GM19035 (cell line): ENCODE data around the gene APBB1.
A peak's percentile ranks its signal among the peaks of the same experiment; 100 is the strongest.

Experiments
- ATAC-seq: cut with Tn5 transposase; IDR thresholded peaks from one replicate; pipeline ENCODE4 v1.9.1; 2021; ENCODE audit not compliant: unreplicated experiment

The APBB1 gene

DNA sequence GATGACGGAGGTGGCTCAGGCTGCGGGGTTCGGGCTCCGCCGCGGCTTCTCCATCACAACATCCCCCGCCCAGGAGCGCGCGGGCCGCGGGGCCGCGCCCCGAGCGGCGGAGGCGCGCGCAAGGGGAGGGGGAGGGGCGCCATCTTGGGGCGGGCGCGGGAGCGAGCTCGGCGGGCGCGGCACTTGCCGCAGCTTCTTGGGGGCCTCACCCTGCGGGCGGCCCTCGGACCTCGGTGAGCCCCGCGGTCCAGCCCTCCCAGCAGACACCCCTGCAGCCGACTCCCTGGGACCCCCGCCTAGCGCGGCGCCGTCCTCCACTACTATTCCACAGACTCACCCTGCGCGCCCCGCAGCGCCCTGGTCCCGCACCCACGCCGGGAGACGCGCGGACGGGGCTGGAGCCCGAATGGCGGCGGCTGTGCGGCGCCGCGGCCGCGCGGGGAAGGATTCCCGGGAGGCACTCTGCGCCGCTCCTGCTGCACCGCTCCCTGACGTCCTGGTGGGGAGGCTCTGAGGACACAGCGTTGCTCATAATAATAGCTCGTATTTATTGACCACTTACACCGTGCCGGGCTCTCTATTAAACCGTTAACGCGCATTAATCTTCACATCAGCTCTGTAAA, at the start of gene APBB1:
TSS of gene APBB1 (minus strand) at position 86 of the 623 bp plus-strand sequence. CDS start 7,747 bp downstream, outside the sequence.
- ATAC-seq: peak; percentile 68

DNA sequence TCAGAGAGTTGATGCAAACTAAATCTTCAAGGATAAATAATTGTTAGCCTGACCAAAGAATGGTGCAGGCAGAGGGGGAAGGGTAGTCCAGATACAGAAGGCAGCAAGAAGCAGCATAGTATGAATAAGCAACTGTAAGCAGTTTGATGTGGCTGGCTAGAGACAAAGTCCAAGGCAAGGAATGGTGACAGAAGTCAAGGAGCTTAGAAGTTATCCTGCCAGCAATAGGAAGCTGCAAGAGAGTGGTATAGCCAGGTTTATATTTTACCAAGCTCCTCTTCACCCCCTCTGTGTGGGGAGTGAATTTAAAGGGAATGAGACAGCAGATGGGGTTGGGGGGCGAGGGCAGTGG, 40.2 kb upstream of the APBB1 start:
- ATAC-seq: no peak

DNA sequence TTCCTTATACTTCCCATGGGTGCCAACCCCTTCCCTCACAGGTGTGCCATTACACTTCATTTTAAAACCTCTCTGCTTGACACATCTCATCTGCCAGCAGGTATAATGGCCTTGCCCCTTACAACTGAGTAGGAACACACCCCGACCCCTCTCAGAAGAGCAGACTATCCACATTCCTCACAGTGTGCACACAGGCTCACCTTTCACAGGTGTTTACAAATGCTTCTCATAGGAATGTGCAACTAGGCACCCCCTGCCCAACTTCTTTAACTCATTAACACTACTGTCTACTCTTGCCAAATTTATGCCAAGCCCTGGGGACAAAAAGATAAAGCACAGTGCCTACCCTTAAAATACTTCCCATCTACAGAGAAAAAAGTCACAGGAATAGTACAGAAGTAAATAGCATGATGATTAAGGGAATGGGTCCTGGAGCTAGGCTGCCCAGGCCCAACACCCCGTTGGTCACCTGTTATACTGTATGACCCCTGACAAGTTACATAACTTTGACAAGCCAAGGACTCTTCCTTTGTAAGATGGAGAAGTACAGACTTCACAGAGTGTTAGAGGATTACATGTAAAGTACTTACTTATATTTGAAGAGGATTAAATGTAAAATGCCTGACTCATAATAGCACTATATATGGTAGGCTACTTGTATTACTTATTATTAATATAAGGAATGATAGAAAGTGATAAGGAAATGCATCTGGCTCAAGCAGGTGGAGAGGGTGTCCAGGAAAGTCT, 39.6 kb upstream of the APBB1 start:
- ATAC-seq: no peak

DNA sequence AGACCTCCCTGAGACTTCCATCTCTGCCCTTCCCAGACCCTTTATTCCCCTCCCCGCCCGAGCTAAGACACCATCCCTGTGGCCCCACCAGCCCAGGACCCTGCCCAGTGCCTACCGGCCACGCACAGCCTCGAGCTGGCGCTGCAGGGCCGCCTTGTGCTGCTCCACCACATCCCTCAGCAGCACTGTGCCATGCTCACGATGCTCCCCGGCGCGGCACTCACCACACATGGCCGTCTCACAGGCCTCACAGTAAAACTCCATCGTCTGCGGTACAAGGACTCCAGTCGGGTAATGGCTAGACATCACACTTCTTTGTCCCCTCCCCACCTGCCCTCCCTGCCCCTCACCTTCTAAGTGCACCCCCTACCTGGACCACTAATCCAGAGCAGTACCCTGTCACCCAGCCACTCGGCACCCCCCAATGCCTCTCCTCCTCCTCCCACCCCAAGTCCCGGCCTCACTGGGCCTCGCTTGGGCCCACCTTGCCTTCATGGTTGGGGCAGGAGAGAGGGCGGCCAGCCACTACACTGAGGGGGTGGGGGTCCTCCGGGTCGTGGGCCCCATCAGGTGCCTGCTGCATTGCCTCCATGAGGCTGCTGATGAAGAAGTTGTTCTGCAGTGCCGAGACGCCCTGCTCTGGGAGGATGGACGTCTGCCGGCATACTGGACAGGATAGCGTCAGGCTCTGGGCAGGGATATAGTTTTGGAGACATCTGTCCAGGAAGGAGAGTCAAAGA, 38.9 kb upstream of the APBB1 start:
- ATAC-seq: no peak

DNA sequence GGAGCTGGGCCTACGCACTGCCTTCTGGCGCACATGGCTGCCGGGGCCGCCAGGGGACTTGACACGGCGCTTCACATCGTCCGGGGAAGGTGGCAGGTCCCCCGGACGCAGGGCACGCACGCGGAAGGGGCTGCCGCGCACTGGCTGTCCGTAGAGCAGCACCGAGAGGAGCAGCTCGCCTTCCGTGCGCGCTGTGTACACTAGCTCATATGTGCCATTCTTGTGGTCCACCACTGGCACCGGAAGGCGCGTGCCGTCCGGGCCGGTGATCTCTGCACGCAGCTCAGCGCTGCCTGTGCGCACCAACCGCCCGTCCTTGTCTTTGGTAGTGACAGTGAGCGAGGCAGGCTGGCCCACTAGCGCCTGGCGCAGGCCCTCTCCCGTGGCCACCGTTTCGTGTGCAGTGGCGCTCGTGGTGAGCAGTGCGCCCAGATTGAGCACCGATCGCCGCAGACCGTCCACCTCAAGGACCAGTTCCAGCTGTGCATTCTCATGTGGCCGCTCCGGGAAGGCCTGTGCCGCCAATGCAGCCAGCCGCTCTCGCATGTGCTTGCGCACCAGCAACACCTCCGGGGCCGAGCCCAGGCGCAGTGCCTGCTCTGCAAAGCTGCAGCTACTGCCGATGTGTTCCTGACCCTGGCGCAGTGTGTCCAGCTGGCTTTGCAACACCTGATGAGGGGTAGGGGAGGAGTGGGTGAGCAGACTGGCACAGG, 37.6 kb upstream of the APBB1 start:
- no peak for ATAC-seq

DNA sequence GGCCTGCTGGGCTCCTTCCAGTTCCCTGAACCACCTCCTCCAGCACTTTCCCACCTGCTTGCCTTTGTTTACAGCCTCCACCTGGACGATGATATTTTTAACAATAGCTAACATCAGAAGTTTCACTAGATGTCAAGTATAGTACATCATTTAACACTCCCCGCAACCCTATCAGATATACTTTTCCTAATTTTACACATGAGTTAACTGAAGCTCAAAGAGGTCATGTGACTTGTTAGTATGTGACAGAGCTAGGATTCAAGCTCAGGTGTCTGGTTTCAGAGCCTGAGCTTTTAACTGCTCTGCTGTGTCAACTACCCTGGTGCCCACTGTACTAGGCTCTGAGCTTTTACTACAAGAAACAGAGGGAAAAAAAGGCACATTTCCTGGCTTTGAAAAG, 36.2 kb upstream of the APBB1 start:
- ATAC-seq: no peak

DNA sequence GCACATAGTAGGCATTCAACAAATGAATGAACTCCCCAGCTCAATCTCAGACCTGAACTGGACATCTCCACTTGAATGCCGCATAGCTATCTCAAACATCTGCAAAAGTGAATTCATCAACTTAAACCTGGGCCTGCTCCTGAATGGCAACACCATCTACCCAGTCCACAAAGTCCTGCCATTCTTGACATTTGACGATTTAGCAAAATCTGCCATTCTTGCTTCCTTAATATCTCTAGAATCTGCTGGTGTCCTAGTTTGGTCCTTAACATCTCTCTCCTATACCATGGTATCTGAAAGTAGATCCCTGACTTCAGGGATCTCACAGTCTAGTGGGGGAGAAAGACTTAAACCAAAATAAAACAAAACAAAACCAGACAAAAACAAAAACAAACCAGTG, 34.3 kb upstream of the APBB1 start:
- ATAC-seq: no peak

DNA sequence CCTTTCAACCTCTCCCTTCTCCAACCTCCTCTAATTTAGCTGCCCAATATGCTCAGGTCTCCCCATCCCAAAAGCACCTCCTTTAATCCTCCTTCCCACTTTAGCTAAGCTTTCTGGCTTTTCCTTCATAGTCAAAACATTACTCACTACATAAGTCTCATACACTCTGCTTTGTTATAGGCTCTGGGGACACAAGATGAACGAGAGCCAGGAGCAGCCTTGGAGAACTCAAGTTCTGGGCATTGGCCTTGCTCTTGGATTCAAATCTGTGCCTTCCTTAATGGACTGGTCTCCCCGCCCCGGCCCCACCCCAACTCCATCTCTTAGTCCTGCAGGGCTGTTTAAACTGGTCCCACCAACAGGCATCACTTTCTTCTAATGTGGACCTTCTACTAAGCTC, 33.3 kb upstream of the APBB1 start:
- ATAC-seq: no peak

DNA sequence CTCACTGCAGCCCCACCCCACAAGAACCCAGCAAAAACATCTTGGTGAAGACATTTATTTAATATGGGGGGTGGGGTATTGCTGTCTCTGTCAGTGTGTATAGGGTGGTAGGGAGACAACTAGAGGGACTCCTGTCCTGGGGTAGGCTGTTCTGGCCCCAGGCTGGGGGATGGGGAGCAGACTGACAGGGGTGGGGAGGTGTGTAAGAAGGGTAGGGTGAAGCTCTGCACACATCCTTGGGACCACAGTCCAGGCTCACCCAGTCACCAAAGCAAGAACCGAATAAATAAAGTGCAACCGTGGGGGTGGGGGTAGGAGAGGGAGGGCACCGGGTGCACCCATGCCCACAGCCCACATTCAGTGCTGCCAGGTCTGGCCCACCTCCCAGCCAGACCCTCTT, 29.7 kb upstream of the APBB1 start:
- ATAC-seq: no peak

DNA sequence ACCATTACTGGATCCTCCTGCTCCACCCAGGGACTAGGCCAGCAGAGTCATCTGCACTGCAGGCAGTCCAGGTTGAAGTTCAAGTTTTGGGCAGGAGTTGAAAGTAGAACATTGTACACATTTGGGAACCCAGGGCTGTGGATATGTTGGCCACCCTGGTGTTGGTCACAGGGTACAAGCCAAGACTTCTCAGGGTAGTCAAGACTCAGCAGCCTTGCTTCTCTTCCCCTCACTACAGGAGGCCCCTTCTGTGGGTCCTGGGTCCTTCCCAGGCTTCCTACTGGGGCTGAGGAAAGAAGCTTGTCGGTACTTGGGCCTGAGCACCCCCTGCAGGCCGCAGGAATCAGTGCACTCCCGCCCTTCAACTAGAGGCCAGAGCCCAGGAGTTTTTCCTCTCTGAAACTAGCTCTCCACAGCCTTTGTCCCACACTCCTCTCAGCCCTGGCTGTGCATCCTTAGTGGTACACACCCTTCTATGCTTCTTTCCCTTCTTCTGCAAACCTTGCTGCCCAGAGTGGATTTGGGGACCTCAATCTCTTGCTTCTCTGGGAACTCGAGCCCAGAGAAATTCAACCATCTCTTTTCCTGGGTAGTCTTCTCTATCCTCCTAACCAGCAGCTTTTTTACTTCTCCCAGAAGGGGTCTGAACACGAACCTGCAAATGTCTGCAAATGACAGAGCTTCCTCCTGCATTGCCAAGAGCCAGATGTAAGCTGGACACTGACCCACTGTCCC, 24.5 kb upstream of the APBB1 start:
- peak; percentile 77 for ATAC-seq

DNA sequence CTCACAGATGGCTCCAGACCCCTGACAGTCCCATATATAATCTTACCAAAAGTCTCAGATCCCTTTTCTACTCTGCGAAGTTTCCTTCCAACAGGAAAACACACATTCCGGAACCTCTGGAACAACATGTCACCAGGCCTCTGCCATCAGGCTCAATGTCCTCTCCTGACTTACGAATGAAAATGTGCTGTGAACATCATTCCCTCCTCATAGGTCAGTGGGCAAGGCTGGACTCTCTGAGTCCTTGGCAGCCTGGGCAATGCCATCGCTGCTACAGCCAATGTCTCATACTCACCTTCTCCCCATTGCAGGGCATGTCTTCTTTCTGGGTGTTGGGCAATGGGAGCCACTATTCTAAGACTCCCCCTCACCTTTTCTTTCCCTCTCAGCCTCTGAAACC, 23.5 kb upstream of the APBB1 start:
- ATAC-seq: no peak

DNA sequence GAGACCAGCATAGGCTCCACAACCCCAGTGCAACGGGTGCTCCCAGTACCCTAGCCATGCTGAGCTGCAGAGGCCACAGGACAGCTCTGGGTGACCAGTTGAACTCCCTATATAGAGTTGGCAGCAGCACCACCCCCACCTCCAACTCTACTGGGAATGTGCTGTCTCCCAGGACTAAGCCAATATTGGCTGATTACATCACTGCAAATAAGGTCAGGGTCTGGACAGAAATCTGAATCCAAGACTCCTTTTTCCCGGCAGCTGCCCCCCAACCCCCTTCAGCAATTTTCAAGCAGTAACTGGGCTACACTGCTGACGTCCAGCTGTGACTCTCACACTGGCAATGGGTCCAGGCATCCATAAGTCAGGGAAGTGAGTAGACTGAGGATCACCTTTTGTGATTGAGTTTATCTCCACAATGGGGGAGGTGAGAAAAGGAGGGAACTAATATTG, 22.0 kb upstream of the APBB1 start, which contains the start of gene HPX:
TSS of gene HPX (minus strand) at position 82 of the 453 bp plus-strand sequence. CDS start at position 58, 24 bp downstream.
- ATAC-seq: no peak

DNA sequence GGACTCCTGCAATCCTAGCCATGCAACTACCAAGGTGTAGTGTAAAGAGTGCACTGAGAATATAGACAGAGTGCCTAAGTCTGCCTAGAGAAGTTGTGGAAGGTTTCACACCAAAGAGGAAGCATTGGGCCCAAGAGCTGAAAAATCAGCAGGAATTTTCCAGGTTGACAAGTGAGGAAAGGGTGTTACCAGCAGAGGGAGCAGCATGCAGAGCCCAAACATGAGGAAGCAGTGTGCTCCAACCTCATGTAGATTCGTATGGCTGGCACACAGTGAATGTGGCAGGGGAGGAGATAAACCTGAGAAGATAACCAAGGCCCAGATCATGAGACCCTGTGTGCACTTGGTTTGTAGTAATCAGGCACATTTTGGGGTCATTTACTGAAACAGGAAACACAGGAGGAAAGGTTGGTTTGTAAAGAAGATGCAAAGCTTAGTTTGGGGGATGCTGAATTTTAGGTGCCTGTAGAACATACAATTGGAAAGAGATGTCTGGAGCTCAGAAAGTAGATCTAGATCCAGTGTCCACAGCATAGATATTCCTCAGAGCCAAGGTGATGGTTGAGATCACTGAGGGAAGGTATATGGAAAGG, 20.2 kb upstream of the APBB1 start:
- ATAC-seq: no peak

DNA sequence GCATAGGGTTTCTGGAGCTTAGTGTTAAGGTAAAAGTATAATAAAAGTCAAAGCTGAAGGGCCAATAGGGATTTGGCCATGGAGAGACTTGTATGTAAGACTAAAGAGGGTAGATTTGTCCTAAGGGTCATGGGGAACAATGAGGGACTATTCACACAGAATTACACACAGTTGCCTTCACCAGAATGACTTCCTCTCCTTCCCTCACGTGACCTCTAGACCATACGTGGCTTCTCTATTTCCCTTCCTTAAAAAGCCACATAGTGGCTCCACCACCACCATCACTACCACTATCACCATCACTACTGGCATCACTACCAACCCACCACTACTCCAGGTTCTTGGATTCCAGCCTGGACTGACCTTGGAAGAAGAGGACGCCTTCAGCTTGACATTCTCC, 19.1 kb upstream of the APBB1 start:
- no peak for ATAC-seq

DNA sequence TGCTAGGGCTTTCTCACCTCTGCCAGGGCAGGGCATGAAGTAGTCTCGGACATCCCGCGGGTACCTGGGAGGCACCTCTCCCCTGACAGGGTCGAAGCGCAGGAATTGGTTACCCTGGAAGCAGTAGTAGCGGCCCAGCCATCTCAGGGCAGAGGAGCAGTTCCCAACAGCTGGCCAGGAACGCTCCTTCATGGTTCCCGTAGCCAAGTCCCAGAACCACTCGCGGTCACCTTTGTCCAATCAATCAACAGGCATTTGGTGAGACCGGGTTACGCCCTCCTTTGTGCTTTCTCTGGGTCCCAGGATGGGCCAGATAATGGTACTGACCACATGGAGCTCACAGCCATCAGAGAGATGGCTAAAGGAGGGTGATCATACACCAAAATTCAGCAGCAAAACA, 18.5 kb upstream of the APBB1 start:
- ATAC-seq: no peak

DNA sequence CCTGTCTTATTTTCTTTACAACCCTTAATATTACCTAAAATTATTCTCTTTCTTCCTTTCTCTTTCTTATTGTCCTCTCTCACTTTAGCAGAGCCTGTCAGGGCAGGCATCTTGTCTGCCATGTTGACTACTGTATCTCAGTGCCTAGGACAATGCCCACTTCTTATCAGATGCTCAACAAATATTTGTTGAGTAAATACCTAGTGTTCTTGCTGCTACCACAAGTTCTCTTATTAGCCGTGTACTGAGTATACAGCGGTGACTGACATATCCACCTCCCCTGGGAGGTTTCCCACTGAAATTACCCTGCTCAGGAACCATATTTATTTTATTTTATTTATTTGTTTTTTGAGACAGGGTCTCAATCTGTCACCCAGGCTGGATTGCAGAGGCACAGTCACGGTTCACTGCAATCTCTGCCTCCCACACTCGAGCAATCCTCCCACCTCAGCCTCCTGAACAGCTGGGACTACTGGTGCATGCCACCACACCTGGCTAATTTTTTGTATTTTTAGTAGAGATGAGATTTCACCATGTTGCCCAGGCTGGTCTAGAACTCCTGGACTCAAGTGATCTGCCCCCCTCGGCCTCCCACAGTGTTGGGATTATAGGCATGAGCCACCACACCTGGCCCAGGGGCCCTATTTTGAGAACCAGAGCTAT, 15.2 kb upstream of the APBB1 start:
- ATAC-seq: no peak

DNA sequence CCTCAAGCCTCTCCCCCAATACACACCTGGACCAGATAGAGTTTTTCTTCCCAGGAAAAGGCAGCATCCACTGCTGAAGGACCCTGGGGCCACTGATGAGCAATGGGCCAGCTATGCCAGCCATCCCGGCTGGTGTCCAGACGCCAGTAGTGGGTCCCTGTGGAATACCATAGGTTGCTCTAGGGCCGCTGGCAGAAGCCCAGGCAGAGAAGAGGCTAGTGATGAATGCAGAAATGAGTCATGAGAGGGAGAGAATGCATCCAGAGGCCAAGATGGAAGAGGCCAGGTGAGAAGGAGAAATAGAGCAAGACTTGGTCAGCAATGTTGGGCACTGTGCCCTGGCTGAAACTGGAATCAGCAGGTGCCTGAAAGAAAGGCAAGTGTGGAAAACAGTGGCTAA, 13.0 kb upstream of the APBB1 start:
- no peak for ATAC-seq

DNA sequence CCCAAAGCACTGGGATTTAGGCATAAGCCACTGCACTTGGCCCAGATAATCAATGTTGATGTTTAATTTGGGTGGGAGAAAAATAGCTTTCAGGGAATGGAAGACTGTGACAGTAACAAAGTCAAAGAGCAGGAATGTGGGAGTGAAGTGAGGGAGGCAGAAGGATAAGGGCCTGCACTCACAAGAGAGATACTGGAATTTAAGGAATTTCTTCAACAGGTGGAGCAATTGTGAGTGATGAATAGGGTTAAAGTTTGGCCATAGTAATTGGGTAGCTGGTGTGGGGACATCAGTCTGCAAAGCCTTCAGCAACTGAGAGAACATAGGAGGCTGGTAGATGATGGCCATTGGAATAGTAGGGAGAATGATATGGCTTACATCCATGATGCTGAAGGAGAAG, 8.6 kb upstream of the APBB1 start:
- ATAC-seq: no peak

DNA sequence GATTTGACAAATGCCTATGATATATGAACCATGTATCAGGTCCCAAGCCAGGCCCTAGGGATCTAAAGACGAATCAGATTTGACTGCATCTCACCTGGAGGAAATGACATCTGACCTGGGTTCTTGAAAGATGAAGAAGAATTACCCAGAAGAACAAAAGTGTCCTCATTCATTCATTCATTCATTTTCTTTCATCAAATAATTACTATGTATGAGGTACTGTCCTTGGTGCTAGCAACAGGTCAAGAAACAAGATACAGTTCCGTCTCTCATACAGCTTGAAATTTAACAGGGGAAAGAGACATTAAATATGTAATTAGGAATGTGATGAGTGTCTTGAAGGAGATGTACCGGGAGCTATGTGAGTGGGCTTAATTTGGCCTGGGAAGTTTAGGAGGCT, 1.8 kb upstream of the APBB1 start:
- ATAC-seq: no peak

DNA sequence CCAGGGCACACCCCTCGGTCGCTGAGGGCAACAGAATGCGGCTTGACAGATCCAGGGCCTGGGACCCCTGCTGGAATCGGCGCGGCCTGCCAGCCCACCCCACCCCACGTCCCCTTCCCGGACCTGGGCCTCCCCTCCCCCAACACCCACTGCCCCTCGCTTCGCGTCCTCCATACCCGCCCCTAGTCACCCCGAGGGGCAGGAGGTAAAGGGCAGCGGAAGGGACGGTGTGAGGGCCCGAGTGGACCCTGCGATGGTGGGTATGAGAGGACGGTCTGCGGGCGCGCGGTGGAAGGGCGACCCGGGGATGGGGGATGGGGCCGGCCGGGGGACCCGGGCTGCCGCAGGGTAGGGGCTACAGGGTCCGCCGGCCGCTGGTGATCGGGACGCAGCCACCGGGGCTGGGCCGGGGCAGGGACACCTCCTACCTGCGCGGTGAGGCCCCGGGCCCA, 311 bp downstream of the APBB1 start:
- peak; percentile 5 for ATAC-seq
